Activated naive CD4-positive, alpha-beta T cell treated with Interleukin-2 at 50 U/mL for 16 hours (primary cell): Measurements from ENCODE around the gene TEAD2.
"Not testable (repeated sequence)": the region's sequence is repeated elsewhere in the genome, so short reads cannot be mapped to it uniquely, and the experiment has no call there.

ENCODE experiments used
- DNase-seq: peaks from one replicate; pipeline ENCODE4 v3.0.0-alpha.2; 2020

Gene TEAD2

GRCh38 chr19:49383599-49383998 is 21.4 kb upstream of the TEAD2 start:
- DNase-seq = no peak

- DNase-seq = no peak
These were observed 20.4 kb upstream of the TEAD2 start for GRCh38 chr19:49382639-49383038.

DNA sequence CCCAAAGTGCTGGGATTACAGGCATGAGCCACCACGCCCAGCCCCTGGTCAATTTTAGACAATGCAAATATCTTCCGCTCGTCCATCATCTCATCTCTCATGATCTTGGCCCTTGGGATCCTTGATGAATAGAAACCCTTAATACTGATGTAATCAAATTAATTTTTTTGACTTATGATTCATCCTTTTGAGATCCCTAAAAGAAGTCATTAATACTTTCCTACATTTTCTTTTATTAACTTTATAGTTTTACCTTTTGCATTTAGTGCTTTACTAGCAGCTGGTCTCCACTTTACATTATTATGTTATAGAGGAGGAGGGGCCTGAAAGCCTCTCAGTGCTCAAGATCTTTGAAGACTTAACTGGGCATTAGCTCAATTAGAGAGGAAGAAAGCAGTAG is 18.2 kb upstream of the TEAD2 start:
- DNase-seq = no peak

- DNase-seq = no peak
These were observed 16.3 kb upstream of the TEAD2 start for GRCh38 chr19:49378512-49378911.

DNA sequence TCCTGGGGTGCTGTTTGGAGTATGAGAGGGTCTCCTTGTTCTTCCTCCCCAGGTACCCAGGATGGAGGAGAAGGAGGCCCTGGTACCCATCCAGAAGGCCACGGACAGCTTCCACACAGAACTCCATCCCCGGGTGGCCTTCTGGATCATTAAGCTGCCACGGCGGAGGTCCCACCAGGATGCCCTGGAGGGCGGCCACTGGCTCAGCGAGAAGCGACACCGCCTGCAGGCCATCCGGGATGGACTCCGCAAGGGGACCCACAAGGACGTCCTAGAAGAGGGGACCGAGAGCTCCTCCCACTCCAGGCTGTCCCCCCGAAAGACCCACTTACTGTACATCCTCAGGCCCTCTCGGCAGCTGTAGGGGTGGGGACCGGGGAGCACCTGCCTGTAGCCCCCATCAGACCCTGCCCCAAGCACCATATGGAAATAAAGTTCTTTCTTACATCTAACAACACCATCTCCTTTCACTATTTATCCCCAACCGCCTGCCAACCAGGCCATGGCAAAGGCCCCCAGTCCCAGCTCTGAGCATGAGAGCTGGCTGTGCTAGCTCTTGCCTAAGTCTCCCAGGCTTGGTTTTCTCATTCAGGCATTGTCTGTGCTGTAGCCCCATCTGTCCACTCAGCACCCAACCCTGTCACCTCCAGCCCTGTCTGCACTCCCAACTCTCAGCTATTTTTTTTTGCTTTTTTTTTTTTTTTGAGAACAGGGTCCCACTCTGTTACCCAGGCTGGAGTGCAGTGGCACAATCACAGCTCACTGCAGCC is 12.6 kb upstream of the TEAD2 start:
- DNase-seq = no peak

GRCh38 chr19:49373174-49373573 is 11.0 kb upstream of the TEAD2 start:
- not testable (repeated sequence) for DNase-seq

DNA sequence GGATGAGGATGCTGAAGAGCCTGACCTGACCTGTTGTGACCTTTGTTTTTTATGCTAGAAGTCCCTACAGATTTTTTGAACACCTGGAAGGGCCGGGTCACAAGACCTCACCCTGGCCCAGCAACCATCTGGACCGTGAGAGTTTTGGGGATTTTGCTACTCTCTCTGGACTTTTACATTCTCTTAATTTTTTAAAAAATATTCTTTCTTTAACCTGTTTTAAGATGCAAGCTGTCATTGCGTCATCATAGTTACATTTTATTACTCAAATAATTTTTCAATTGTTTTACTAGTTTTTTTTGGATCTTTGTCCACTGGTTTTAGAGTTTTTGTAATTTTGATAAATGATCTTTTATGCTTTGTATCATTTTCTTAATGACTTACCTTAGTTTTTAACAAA is 9.0 kb upstream of the TEAD2 start:
- no peak for DNase-seq

GRCh38 chr19:49368711-49369358 is 6.6 kb upstream of the TEAD2 start:
- DNase-seq = no peak

- DNase-seq = no peak
These were observed 3.9 kb upstream of the TEAD2 start for GRCh38 chr19:49366110-49366509.

GRCh38 chr19:49364083-49364737 is 2.0 kb upstream of the TEAD2 start:
- no peak for DNase-seq

DNA sequence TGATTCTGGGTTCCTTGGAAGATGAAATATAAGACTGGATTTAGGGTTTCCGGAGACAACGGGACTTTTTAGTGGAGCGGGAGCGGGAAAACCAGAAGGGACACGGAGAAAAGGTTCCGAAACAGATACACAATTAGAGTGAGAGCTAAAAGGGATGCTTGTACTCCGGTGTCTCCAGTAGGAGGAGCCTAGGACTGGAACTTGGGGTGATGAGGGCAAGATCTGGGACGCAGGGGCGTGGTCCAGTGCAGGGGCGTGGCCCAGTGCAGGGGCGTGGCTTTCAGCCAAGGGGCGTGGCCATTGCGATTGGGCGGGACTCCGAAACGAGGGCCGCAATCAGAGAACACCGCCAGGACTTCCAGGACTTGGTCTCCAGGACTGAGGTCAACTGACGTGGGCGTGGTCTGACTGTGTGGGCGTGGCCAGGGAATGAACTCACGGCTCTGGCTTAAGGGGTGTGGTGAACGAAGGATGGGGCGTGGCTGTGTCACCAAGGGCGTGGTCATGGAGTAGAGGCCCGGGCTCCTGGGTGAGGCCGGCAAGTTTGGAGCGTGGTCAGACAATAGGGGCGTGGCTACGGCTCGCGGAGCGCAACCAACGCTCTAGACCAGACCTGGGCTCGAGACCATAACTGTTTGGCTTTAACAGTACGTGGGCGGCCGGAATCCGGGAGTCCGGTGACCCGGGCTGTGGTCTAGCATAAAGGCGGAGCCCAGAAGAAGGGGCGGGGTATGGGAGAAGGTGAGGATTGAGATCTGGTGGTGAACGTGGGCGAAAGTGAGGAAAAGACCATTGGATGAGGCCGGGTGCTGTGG is 1.3 kb upstream of the TEAD2 start, which contains the start of gene DKKL1:
Gene DKKL1, plus strand, starts transcription at position 610 of the 815 bp plus-strand sequence. Its CDS starts 122 bp downstream, at position 732.
- peak; percentile 66 for DNase-seq

DNA sequence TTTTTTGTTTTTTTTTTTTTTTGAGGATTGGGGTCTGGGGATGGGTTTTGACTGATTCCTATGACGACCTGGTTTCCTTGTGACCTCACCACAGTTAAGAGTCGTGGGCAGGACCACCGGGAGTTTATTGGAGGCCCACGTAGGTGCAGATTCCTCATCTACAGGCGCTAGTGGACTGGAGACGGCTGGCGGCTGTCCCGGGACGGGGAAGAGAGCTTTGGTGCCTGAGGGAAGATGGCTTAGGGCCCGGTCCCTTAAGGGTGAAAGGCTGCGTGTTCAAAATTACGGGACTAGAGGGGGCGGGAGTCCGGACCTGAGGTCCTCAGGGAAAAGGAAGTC is 682 bp upstream of the TEAD2 start:
- no peak for DNase-seq

- DNase-seq = peak; percentile 11
These were observed 673 bp downstream of the TEAD2 start for GRCh38 chr19:49361438-49362047.

DNA sequence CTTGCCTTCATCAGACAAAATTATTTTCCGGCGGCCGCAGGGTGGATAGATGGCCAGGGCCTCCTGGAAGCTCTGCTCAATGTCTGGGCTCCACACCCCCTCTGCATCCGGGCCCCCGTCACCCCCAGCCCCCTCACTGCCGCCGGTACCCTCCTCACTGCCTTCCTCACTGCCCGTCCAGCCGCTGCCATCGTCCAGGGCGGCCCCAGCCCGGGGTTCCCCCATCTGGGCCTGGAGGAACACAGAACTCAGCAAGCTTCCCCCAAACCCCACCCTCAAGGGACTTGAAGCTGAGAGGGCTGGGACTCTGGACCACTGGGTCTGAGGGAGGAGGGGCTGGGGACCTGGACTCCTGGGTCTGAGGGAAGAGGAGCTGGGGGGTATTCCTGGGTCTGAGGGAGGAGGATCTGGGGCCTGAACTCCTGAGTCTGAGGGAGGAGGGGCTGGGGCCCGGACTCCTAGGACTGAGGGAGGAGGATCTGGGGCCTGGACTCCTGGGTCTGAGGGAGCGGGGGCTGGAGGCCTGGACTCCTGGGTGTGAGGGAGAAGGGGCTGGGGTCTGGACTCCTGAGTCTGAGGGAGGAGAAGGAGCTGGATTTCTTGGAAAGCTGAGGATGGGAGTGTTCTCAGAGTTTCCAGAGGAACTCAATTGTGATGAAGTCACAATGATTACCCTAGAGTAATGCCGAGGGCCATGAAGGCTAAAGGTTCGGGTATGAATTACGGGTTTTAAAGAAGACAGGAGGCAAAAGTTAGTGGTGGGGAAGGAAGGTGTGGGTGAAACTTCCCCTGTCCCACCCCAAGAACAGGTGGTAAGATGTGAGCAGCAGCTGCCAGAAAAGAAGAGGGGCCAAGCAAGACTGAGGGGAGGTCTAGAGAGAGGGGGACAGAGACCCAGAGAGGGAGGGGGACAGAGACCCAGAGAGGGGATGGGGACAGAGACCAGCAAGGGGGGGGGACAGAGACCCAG is 2.1 kb downstream of the TEAD2 start:
- DNase-seq = no peak

- no peak for DNase-seq
These were observed 5.0 kb downstream of the TEAD2 start for GRCh38 chr19:49357186-49357585.

GRCh38 chr19:49356382-49356781 is 5.8 kb downstream of the TEAD2 start:
- no peak for DNase-seq

DNA sequence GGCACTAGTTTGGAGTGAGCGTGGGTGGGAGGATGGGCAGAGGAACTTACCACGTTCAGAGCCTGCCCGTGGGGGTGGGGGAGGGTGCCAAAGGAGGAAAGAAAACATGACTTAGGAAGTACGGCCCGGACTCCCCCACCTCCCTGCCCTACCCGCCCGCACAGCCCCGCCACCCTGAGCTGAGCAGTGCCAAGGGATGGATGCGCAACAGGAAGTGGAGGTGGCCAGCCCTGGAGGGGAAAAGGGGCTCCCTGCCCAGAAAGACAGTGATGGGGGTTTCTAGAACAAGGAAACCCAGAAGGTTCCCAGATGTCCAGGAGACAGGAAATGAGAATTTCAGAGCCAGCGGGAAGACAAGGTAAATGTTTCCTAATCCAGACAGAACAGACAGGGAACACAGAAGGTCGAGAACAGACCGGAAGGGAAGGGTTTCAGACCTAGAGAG is 6.3 kb downstream of the TEAD2 start:
- DNase-seq = no peak

GRCh38 chr19:49349567-49349966 is 12.6 kb downstream of the TEAD2 start:
- DNase-seq = no peak

- no peak for DNase-seq
These were observed 13.7 kb downstream of the TEAD2 start for GRCh38 chr19:49348305-49349189.

DNA sequence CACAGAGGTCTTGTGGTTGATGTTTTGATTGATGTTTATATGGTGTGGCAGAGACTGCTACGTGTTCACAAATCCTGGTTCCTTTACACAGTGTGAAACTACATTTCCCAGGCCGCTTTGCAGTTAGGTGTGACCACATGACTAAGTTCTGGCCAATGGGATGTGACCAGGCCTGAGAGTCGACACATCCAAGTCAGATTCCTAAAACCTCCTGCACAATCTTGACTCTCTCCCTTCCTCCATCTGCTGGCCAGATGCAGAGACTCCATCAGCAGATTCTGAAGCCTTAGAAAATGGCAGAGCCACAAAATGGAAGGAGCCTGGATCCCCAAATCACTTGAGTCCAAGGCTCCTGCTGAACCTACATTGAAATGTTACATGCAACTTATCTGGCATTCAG is 14.4 kb downstream of the TEAD2 start:
- DNase-seq = no peak
